GM18526 (cell line): ENCODE data around the gene LPP.

Experiments
- POLR2A ChIP-seq: IDR thresholded peaks from 3 replicates; pipeline ENCODE4 v1.6.1; 2011; ENCODE audit not compliant: insufficient read length; ENCODE audit errors: extremely low read depth

LPP gene

DNA sequence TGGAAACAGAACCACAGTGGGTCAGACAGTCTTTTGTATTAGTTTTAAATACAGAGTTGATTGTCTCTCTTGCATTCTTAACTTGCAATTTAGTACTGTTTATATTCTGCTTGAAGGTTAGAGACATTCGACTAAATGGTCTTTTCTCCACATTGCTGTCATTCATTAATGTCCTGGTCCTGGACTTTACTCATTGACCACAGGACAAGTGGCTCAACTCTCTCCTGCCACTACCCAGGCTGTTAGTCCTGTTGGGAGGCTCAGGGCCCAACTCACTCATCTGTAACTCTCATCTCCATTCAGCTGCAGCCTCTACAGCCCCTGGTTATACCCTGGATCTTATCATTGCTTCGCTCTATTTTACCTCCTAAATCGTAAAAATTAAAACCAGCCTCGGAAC is 427.4 kb downstream of the LPP start:
- no peak for TF ChIP-seq POLR2A

DNA sequence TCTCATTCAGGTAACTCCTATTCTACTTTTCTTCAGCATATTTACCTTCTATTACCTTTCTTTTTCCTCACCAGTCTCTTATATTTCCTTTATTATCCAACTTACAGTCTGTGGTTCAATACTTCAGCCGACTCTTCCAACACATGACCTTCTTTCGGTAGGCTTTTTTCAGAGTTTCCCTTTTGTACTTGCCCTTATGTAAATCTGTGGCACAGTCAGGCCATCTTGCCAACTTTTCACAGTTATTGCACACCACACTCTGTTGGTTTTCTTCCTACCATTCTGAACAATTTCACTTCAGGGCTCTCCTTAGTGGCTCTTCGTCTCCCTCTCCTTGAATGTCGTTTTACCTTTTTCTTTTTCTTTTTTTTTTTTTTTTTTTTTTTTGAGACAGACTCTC is 427.8 kb downstream of the LPP start:
- no peak for TF ChIP-seq POLR2A

DNA sequence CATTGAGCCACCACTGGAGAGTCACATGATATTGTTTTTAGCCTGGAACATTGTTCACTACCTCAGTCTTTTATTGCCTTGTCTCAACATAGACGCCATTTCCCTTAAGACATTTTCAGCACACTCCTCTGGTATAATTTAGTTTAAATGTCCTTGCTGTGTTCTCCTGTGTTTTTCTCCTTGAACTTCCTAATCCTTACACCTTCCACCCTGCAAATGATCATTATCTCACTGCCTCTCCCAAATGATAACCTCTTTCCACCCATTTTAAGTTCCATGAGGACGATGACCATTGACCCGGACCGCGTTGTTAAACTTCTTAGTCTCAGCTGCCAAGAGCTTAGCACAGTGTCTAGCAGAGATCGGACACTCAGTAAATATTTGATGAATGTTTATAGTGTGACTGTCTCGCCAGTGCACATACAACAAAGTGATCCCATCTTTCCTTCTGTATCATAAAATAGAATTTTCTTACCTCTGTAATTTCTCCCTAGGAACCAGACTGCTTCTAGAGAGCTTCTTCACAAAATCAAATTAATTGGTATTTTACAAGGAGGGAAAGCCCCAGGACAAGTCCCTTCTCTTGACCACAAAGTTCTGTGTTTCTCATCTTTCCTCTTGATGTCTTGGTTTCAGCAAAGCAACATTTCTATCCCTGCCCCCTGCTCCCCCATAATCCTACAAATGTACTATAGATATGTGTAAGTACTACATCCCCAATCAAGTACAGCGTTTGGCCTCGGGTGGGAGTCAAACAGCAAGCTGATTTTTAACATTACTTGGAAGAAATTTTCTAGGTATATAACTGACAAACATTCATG is 429.6 kb downstream of the LPP start:
- no peak for TF ChIP-seq POLR2A

- TF ChIP-seq POLR2A: no peak
Measured at GRCh38 chr3:188584162-188584529, 430.2 kb downstream of the LPP start.

- TF ChIP-seq POLR2A: no peak
Measured at GRCh38 chr3:188584958-188585689, 431.2 kb downstream of the LPP start.

GRCh38 chr3:188589071-188589470 is 435.1 kb downstream of the LPP start:
- no peak for TF ChIP-seq POLR2A

- TF ChIP-seq POLR2A: no peak
Measured at GRCh38 chr3:188589771-188590170, 435.8 kb downstream of the LPP start.

- TF ChIP-seq POLR2A: no peak
Measured at GRCh38 chr3:188590557-188590956, 436.6 kb downstream of the LPP start.

DNA sequence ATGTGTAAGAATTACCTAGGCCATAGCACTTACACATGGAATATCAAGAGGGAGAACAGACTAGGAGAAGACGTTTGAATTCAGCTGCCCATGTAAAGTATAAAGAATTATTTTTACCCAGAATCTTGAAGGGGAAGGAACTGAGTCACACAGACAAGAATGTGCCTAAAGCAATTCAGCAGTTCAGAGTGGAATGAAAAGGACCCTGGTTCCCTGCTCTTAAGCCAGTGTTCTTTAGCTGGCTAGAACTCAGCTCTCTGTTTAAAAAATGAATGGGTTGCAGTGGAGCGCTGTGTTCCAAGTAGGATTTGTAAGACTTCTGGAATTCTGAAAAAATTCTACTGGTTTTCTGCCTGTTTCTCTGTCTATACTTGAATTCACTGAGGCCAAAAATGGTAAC is 440.2 kb downstream of the LPP start:
- TF ChIP-seq POLR2A: no peak

- TF ChIP-seq POLR2A: no peak
Measured at GRCh38 chr3:188595890-188596376, 442.0 kb downstream of the LPP start.

- no peak for TF ChIP-seq POLR2A
Measured at GRCh38 chr3:188598894-188599293, 444.9 kb downstream of the LPP start.

GRCh38 chr3:188602111-188602510 is 448.2 kb downstream of the LPP start:
- no peak for TF ChIP-seq POLR2A

DNA sequence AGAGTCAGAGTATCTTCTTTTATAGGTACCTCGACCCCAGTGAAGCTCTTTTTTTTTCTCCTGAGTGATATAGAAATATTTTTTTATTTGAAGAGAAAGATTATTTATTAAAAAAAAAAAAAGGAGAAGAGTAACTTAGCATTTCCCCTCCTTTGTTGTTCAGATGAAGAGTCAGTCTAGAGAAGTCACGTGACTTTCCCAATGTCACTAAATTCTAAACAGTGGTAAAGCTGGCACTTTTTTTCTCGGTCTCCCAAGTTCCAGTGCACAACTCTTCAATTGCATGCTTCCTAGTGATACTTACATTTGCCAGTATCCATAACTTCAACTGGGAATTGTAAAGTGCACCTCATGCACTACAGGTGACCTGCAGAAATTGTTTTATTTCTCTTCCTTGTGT is 448.7 kb downstream of the LPP start:
- TF ChIP-seq POLR2A: no peak

- TF ChIP-seq POLR2A: no peak
Measured at GRCh38 chr3:188604651-188605050, 450.7 kb downstream of the LPP start.

DNA sequence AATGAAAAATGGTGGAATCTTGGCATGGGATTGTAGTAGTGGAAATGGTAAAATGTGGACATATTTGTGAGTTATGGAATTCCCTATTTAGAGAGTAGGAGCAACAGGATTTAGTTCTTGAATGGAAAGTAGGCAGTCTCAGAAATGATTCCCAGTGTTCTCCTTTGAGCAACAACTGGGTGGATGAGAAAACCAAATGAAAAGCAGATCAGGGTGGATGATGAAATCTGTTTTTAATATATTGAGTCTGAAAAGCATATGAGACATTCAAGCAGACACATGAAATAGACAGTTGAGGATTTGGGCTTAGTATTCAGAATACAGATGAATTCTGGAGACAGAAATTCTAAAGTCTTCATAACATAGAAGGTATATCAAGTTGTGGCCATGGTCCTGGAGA is 451.3 kb downstream of the LPP start:
- no peak for TF ChIP-seq POLR2A

GRCh38 chr3:188605905-188606304 is 451.9 kb downstream of the LPP start:
- no peak for TF ChIP-seq POLR2A

DNA sequence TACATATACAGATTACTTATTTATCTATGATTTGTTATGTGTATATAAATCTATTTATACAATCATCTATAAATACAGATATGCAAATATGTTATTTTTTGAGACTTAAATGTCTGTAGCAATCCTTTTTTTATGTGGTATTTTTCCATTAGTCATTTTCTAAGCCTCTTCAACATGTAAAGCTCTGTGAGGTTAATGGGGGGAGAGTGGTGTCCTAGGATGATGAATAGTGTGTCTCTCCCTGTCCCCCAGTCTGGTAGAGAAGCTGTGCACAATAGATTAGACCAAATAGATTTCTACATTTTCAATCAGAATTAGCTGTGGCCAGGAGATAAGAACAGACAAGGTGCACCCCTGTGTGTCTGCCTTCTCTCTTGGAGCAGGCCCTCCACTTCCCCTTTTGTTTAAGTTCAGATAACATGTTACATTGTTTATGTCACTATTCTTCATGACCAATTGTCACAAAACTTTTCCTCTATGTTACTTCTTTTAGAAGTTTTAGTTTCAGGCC is 453.9 kb downstream of the LPP start:
- TF ChIP-seq POLR2A: no peak

- TF ChIP-seq POLR2A: no peak
Measured at GRCh38 chr3:188608401-188608800, 454.4 kb downstream of the LPP start.
